ENCODE measurements around the gene NDRG4. TPM values are rescaled to one million over a fixed set of nuclear protein-coding genes. Genes with fewer than 3 reads are reported as not detected.
A peak's percentile ranks its signal among the peaks of the same experiment; 100 is the strongest.

NDRG4 gene
- total and polyA plus RNA-seq, 2 of the 13 experiments (the other 11 are each of a cell fraction or from before 2014, with no cell fraction given) = 1.7 to 2.7 TPM

DNA sequence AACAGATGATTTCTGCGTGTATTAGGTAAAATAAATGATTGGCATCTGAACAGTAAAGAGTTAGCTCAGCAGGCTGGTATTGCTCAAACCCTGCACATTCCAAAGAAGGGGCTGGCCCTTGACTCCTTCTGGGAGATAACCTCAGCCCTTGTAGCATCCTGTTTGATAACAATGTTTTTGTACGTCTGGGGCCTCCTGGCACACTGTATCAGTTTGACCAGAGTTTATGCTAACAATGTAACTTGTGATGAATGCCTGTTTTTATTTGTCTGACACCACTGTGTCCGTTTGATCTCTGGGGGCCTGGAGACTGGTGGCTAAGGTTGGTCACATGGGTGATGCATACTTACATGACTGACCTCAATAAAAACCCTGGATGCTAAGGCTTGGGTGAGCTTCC lies 43.8 kb upstream of the NDRG4 start (continued):
- TF ChIP-seq GZF1 (CRISPR knock-in tag; IDR thresholded peaks at IDR 0.05) = no peak
- TF ChIP-seq PRMT3 (CRISPR knock-in tag; IDR thresholded peaks at IDR 0.05; ENCODE audit: borderline replicate concordance, low read depth) = no peak
- TF ChIP-seq YEATS4 (CRISPR knock-in tag; IDR thresholded peaks at IDR 0.05; ENCODE audit: borderline replicate concordance) = no peak
- no peak for TF ChIP-seq MEF2D (CRISPR knock-in tag; IDR thresholded peaks at IDR 0.05)
- TF ChIP-seq CEBPG (CRISPR knock-in tag; IDR thresholded peaks at IDR 0.05) = peak; percentile 72
- no peak for TF ChIP-seq KAT8 (CRISPR knock-in tag; IDR thresholded peaks at IDR 0.05)
- no peak for TF ChIP-seq ZNF761 (CRISPR knock-in tag; conservative IDR thresholded peaks at IDR 0.05)
- TF ChIP-seq ATF7-NPFF (CRISPR knock-in tag; IDR thresholded peaks at IDR 0.05; ENCODE audit: low read depth) = no peak
- TF ChIP-seq ZNF44 (CRISPR knock-in tag; IDR thresholded peaks at IDR 0.05) = no peak
- TF ChIP-seq, protein P1, sequence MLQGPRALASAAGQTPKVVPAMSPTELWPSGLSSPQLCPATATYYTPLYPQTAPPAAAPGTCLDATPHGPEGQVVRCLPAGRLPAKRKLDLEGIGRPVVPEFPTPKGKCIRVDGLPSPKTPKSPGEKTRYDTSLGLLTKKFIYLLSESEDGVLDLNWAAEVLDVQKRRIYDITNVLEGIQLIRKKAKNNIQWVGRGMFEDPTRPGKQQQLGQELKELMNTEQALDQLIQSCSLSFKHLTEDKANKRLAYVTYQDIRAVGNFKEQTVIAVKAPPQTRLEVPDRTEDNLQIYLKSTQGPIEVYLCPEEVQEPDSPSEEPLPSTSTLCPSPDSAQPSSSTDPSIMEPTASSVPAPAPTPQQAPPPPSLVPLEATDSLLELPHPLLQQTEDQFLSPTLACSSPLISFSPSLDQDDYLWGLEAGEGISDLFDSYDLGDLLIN (CRISPR knock-in tag; IDR thresholded peaks at IDR 0.05; ENCODE audit: borderline replicate concordance) = no peak
- TF ChIP-seq ZNF3 (CRISPR knock-in tag; IDR thresholded peaks at IDR 0.05) = no peak
- TF ChIP-seq LCORL (IDR thresholded peaks at IDR 0.05) = no peak
- no peak for TF ChIP-seq LCORL (CRISPR knock-in tag; IDR thresholded peaks at IDR 0.05)
- TF ChIP-seq, protein P2, sequence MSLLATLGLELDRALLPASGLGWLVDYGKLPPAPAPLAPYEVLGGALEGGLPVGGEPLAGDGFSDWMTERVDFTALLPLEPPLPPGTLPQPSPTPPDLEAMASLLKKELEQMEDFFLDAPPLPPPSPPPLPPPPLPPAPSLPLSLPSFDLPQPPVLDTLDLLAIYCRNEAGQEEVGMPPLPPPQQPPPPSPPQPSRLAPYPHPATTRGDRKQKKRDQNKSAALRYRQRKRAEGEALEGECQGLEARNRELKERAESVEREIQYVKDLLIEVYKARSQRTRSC (CRISPR knock-in tag; IDR thresholded peaks at IDR 0.05; ENCODE audit: low read depth) = no peak
- TF ChIP-seq ZNF562 (CRISPR knock-in tag; IDR thresholded peaks at IDR 0.05; ENCODE audit: borderline replicate concordance) = no peak
- TF ChIP-seq ZNF484 (CRISPR knock-in tag; IDR thresholded peaks at IDR 0.05; ENCODE audit: borderline replicate concordance, low read depth) = no peak
- TF ChIP-seq, protein P3, sequence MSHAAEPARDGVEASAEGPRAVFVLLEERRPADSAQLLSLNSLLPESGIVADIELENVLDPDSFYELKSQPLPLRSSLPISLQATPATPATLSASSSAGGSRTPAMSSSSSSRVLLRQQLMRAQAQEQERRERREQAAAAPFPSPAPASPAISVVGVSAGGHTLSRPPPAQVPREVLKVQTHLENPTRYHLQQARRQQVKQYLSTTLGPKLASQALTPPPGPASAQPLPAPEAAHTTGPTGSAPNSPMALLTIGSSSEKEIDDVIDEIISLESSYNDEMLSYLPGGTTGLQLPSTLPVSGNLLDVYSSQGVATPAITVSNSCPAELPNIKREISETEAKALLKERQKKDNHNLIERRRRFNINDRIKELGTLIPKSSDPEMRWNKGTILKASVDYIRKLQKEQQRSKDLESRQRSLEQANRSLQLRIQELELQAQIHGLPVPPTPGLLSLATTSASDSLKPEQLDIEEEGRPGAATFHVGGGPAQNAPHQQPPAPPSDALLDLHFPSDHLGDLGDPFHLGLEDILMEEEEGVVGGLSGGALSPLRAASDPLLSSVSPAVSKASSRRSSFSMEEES (CRISPR knock-in tag; IDR thresholded peaks at IDR 0.05) = peak; percentile 82
- no peak for TF ChIP-seq FOSL1 (CRISPR knock-in tag; IDR thresholded peaks at IDR 0.05; ENCODE audit: borderline replicate concordance)
- TF ChIP-seq, protein P4, sequence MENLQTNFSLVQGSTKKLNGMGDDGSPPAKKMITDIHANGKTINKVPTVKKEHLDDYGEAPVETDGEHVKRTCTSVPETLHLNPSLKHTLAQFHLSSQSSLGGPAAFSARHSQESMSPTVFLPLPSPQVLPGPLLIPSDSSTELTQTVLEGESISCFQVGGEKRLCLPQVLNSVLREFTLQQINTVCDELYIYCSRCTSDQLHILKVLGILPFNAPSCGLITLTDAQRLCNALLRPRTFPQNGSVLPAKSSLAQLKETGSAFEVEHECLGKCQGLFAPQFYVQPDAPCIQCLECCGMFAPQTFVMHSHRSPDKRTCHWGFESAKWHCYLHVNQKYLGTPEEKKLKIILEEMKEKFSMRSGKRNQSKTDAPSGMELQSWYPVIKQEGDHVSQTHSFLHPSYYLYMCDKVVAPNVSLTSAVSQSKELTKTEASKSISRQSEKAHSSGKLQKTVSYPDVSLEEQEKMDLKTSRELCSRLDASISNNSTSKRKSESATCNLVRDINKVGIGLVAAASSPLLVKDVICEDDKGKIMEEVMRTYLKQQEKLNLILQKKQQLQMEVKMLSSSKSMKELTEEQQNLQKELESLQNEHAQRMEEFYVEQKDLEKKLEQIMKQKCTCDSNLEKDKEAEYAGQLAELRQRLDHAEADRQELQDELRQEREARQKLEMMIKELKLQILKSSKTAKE (CRISPR knock-in tag; IDR thresholded peaks at IDR 0.05; ENCODE audit: borderline replicate concordance) = peak; percentile 65; the same call in 1 of the 2 replicates
- no peak for TF ChIP-seq ZNF17 (CRISPR knock-in tag; IDR thresholded peaks at IDR 0.05)
- no peak for TF ChIP-seq ZNF12 (CRISPR knock-in tag; IDR thresholded peaks at IDR 0.05)
- TF ChIP-seq, protein P5, sequence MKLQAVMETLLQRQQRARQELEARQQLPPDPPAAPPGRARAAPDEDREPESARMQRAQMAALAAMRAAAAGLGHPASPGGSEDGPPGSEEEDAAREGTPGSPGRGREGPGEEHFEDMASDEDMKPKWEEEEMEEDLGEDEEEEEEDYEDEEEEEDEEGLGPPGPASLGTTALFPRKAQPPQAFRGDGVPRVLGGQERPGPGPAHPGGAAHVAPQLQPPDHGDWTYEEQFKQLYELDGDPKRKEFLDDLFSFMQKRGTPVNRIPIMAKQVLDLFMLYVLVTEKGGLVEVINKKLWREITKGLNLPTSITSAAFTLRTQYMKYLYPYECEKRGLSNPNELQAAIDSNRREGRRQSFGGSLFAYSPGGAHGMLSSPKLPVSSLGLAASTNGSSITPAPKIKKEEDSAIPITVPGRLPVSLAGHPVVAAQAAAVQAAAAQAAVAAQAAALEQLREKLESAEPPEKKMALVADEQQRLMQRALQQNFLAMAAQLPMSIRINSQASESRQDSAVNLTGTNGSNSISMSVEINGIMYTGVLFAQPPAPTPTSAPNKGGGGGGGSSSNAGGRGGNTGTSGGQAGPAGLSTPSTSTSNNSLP (IDR thresholded peaks at IDR 0.05; ENCODE audit: low read depth, low read length) = peak; percentile 69
- TF ChIP-seq HOXA9 (CRISPR knock-in tag; IDR thresholded peaks at IDR 0.05; ENCODE audit: borderline replicate concordance) = no peak
- no peak for TF ChIP-seq NFKBIZ (CRISPR knock-in tag; IDR thresholded peaks at IDR 0.05)
- no peak for TF ChIP-seq CENPT (CRISPR knock-in tag; IDR thresholded peaks at IDR 0.05; ENCODE audit: low read depth)
- no peak for TF ChIP-seq ZNF788 (CRISPR knock-in tag; IDR thresholded peaks at IDR 0.05; ENCODE audit: borderline replicate concordance)
